ENCODE data around the gene RUNX2.

DNA sequence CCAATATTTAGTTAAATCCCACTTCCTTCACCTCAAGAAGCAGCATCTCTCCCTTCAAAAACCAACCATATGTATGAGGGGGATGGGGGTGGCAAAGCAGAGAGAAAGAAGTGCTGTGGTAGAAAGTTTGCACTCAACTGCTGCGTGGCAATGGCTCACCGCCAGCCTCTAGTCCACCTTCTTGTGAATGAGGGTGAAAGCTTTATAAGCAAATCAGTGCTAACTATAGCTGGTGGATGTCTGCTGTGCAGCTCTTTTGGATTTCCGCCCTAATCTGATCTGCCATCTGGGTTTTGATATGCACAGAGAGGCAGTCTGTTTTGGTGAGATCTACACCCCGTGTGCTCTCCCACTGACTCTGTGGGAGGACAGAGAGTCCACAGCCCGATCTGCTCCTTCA lies 330.8 kb downstream of the RUNX2 start:
- TF ChIP-seq, protein P1, sequence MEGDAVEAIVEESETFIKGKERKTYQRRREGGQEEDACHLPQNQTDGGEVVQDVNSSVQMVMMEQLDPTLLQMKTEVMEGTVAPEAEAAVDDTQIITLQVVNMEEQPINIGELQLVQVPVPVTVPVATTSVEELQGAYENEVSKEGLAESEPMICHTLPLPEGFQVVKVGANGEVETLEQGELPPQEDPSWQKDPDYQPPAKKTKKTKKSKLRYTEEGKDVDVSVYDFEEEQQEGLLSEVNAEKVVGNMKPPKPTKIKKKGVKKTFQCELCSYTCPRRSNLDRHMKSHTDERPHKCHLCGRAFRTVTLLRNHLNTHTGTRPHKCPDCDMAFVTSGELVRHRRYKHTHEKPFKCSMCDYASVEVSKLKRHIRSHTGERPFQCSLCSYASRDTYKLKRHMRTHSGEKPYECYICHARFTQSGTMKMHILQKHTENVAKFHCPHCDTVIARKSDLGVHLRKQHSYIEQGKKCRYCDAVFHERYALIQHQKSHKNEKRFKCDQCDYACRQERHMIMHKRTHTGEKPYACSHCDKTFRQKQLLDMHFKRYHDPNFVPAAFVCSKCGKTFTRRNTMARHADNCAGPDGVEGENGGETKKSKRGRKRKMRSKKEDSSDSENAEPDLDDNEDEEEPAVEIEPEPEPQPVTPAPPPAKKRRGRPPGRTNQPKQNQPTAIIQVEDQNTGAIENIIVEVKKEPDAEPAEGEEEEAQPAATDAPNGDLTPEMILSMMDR (IDR thresholded peaks at IDR 0.05) = no peak
- TF ChIP-seq EZH2phosphoT487 (IDR thresholded peaks at IDR 0.05) (no peak), EZH2 (IDR thresholded peaks at IDR 0.05) (no peak)
